ENCODE measurements around the gene GNA14. TPM values are rescaled to one million over a fixed set of nuclear protein-coding genes. Genes with fewer than 3 reads are reported as not detected.
"Not testable (repeated sequence)": the region's sequence is repeated elsewhere in the genome, so short reads cannot be mapped to it uniquely, and the experiment has no call there.

The GNA14 gene
- total RNA-seq, 1 experiment from 2014 or later = not detected

DNA sequence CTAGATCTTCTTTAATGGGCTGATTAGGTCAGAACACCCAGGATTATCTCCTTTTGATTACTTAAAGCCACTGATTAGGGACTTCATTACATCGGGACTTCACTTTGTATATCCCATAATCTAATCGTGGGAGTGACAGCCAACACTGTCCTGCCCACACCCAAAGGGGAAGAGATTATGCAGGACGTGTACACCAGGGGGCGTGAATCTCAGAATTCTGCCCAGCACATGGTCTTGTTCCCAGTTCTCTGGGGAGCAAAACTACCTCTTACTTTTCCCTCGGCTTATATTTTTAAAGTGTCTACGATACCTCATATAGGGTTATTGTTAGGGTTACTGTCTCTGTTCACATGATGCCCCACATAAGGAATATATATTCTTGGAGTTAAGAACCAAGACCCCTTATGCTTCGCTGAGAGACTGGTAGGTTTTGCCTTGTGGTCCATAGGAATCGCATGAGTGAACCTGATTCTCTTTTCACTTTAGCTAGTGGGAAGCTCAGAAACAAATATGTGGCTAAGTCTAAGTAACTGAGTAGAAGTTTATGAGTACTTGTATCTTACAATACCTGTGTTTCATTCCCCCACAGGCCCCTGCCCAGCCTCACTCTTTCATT, 192.7 kb downstream of the GNA14 start:
- H3K27me3 ChIP-seq = no peaks in the 10 kb centered on the region
- DNase-seq = no peak
- no peaks in the 10 kb centered on the region for H3K36me3 ChIP-seq
- H3K9me3 ChIP-seq = no peaks in the 10 kb centered on the region
- no peak overlapping the region for H3K4me3 ChIP-seq

DNA sequence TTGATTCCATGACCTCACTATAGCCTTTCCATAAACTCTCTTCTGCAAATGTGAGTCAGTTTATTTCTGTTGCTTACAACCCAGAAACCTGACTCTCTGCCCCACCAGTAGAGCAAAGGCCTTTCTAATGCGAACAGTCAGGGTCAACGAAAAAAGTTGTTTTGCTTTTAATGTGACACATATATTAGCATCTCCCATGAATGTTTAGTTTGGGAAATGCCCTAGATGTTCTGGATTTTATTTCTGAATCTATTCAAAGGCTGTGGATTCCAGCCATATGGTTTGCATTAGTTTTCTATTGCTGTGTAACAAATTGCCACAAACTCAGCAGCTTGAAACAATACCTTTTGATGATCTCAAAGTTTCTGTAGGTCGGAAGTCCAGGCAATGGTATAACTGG, 193.5 kb downstream of the GNA14 start:
- no peak for DNase-seq
- no peak overlapping the region for H3K4me3 ChIP-seq
- H3K9me3 ChIP-seq = no peaks in the 10 kb centered on the region
- H3K27me3 ChIP-seq = no peaks in the 10 kb centered on the region
- H3K36me3 ChIP-seq = no peaks in the 10 kb centered on the region

DNA sequence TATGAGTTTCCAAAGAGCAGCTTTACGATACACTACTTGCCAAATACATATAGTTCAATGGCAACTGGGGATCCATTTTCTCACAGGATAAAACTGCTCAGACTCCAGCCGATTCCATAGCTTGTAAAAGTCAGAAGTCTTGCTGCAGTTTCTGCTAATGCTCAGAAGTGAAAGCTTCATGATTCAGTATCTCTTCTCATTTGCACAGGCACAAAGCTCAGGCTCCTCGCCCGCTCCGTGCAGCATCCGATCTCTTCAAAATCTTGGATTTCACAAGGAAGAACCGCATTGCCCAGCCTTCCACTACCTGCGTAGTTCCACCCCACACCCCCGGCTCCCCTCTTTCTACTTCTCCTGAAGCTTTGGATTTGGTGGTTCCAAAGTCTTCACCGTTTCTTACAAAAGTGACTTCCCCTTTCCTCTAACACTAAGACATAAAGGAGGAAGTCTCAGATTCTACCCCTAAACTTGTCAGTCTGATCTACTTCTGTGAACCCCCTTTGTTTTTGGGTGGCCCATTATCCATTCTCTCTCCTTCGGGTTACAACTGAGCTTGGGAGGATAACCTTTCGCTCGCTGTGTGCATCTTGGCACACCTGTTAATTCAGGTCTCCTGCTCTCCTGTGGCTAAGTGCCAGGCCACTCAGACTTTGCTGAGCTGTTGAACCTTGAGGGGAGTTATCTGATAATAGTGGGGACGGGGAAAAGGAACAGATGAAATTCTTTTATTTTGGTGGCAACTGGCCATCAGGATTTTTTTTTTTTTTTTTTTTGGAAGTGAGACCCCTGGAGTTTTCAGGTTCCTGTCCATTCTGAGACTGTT, 194.1 kb downstream of the GNA14 start:
- Histone ChIP-seq H3K4me3 (no peak overlapping the region), H3K36me3 (no peaks in the 10 kb centered on the region)

DNA sequence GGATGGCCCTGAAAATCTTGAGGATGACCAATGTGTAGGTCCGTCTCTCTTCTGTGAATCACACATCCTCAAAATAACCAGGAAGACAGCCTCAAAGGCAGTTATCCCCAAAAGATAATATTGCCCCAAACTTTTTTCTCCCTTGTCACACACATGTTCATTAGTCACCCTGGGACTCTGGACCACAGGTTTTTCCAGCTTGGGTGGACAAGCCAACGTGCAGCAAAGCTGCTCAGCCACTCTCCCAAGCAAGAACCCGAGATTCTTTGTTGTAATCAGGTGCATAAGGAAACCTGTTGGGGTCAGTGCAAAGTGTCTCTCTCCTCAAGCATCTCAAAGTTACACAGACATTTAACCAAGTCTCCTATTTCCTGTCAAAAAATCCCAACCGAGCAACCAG, 196.6 kb downstream of the GNA14 start:
- Histone ChIP-seq H3K27me3 (no peaks in the 10 kb centered on the region), H3K4me3 (no peak overlapping the region), H3K36me3 (no peaks in the 10 kb centered on the region), H3K9me3 (no peaks in the 10 kb centered on the region)
- DNase-seq = no peak

More for the DNA sequence above, 194.1 kb downstream of the GNA14 start:
- no peak for DNase-seq
- Histone ChIP-seq H3K9me3 (no peaks in the 10 kb centered on the region), H3K27me3 (no peaks in the 10 kb centered on the region)

DNA sequence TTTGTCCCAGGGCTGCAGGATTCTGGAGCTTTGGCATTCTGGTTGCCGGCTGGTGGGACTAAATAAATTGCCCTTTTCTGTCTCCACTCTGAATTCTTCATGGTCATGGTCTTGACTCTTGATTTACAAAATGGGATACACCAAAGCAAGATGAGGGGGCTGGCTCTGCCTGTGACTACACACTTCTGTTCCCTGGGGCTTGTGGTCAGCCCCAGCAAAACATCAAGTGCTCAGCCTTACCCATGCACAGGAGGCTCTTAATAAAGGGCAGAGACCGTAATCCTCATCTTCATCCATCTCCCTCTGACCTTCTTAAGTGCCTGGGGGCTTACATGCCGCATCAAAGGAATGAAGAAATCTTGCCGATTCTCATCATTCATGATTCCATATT, 198.0 kb downstream of the GNA14 start:
- Histone ChIP-seq H3K4me3 (no peak overlapping the region), H3K36me3 (no peaks in the 10 kb centered on the region), H3K9me3 (no peaks in the 10 kb centered on the region), H3K27me3 (no peaks in the 10 kb centered on the region)
- no peak for DNase-seq

DNA sequence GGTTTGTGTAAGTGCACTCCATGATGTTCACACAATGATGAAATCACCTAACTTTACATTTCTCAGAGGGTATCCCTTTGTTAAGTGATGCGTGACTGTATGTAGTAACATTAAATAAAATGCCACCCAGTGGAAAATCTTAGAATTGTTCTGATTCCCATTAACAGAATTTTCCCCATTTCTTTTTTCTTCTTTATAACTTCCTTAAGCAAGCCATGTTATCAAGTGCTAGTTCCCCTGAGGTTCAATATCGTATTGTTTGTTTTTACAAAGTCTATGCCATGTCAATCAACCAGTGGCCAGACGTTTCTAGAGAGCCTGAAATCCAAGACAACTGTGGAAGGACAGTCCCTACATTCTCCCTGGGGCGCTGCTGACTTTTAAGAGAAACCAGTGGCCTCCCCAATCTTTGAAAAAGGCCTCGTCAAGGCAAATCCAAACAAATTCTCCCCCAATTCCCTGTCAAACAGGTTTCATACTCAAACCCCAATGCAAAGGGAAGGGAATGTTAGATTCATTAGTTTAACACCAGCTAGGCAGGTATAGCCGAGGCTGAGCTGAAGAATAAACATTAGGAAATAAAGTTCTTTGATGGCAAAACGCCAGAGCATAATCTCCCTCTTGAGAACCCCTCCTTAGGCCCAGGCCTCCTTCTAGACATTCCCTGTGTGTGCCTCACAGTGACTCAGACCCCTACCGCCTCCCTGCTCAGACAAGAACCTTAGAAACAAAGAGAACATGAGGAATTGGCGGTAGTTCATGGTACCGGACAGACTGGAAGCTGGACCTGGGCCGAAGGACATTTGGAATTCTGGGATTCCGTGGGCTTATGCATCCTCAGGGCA, 198.7 kb downstream of the GNA14 start:
- Histone ChIP-seq H3K9me3 (no peaks in the 10 kb centered on the region), H3K36me3 (no peaks in the 10 kb centered on the region), H3K27me3 (no peaks in the 10 kb centered on the region), H3K4me3 (no peak overlapping the region)
- DNase-seq = no peak

DNA sequence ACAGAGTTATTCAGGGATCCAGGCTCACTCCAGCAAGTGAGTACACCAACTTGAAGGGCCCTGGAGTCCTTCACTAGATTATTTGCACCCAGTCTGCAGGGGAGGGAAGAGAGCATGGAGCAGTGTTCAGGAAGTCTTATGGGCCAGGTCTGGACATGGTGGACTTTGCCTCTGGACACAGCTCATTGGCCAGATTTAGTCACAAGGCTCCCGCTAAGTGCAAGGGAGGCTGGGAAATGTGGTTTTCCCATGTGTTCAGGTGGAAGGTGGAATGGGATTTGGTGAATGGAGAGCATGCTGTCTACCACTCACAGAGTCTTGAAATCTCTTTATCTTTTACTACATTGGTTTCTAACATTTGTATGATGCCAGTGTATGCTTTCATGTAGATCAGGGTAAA, 200.5 kb downstream of the GNA14 start:
- Histone ChIP-seq H3K27me3 (no peaks in the 10 kb centered on the region), H3K9me3 (no peaks in the 10 kb centered on the region), H3K4me3 (no peak overlapping the region), H3K36me3 (no peaks in the 10 kb centered on the region)
- no peak for DNase-seq

DNA sequence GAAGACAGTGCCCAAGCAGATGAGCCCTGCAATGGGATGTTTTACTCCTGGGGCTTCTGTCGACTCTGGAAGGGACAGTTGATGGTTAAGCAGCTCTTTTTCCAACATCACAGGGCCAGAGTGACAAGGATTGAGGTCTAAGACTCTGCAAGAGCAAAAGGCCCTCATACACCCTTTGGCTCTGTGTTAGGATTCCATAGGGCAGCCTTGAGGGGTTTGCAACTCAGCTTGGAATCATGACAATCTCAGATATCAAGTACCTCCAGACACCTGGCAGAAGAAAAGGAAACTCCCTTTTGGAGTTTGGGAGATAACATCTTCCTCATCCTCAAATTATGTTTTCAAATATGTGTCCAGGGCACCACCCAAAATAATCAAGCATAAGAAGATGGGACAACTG, 205.7 kb downstream of the GNA14 start:
- no peaks in the 10 kb centered on the region for H3K9me3 ChIP-seq
- H3K36me3 ChIP-seq = no peaks in the 10 kb centered on the region
- DNase-seq = no peak

DNA sequence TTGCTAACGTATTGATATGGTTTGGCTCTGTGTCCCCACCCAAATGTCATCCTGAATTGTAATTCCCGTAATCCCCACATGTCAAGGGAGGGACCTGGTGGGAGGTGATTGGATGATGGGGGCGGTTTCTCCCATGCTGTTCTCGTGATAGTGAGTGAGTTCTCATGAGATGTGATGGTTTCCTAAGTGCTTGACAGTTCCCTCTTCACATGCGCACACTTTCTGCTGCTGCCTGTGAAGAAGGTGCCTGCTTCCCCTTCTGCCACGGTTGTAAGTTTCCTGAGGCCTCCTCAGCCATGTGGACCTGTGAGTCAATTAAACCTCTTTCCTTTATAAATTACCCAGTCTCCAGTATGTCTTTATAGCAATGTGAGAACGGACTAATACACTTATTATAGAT, 207.0 kb downstream of the GNA14 start:
- DNase-seq, H3K4me3 ChIP-seq, H3K27me3 ChIP-seq, H3K36me3 ChIP-seq, H3K9me3 ChIP-seq: not testable (repeated sequence)

More for the DNA sequence above, 205.7 kb downstream of the GNA14 start:
- Histone ChIP-seq H3K27me3 (no peaks in the 10 kb centered on the region), H3K4me3 (no peak overlapping the region)

DNA sequence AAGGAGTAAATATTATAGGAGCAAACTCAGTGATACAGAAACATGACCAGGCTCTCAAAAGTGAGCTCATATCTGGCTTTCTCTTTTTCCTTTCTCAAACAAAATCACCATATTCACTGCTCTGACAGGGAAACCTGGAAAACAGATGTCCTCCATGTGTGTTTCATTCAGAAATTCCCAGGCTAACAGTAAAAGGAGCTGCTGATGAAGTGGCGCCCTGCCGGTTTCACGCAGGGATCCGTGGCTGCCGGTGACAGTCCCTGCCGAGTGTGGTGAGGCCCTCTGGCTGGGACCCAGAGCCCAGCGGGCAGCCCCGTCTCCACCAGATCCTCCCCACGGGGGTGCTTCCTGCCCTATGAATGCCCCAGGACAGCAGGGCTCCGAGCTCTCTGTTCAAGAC, 208.1 kb downstream of the GNA14 start:
- no peaks in the 10 kb centered on the region for H3K27me3 ChIP-seq
- DNase-seq = peak; percentile 78
- H3K9me3 ChIP-seq = no peaks in the 10 kb centered on the region
- H3K36me3 ChIP-seq = no peaks in the 10 kb centered on the region
- H3K4me3 ChIP-seq = peak overlapping the region; percentile 14

DNA sequence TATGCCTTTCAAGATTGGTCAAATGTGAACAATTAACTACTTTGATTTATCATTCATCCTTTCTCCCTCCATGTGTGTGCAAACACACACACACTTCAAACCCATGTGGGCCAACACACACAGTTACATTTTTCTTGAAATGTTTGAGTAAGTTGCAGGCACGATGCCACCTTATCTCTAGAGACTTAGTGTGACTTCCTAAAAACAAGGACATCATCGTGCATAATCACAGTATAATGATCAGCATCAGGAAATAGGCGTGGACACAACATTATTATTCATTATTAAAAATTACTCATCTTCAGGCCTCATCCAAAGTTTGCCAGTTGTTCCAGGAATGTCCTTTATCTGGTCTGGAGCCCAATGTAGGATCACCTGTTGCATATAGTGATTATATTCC, 209.5 kb downstream of the GNA14 start:
- Histone ChIP-seq H3K9me3 (no peaks in the 10 kb centered on the region), H3K4me3 (no peak overlapping the region), H3K27me3 (no peaks in the 10 kb centered on the region), H3K36me3 (no peaks in the 10 kb centered on the region)
- DNase-seq = no peak

DNA sequence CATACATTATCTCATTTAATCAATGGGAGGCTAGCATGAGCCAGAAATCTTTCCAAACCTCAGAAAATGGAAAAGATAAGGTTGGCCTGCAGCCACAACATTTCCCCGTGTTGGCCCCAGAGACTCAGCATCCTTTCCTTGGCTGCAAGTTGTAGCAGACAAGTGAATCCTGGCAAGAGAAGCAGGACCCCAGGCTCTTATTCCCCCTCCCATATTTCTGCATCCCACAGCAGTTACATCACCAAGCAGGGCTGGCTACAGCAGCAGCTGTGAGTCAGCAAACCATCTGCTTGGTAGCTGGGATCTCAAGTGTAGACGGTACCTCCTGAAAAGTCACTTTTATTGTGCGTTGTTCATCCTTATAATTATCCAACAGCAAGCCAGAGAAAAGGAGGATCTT, 212.4 kb downstream of the GNA14 start:
- Histone ChIP-seq H3K9me3 (no peaks in the 10 kb centered on the region), H3K36me3 (no peaks in the 10 kb centered on the region), H3K27me3 (no peaks in the 10 kb centered on the region), H3K4me3 (no peak overlapping the region)
- peak; percentile 16 for DNase-seq

DNA sequence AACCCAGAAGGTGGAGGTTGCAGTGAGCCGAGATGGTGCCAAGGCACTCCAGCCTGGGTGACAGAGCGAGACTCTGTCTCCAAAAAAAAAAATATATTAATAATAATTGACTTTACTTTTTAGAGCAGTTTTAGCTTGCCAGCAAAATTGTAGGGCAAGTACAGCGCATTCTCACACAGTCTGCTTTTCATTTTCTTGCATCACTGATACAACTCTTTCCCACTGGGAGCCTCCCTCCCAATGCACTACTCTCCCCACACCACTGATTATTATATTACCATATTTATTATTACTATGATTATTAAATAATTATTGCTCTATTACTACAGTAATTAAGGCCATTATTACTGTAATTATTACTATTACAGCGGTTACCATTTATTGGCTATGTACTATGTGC, 212.8 kb downstream of the GNA14 start:
- Histone ChIP-seq H3K4me3 (no peak overlapping the region), H3K9me3 (no peaks in the 10 kb centered on the region), H3K36me3 (no peaks in the 10 kb centered on the region), H3K27me3 (no peaks in the 10 kb centered on the region)
- no peak for DNase-seq

DNA sequence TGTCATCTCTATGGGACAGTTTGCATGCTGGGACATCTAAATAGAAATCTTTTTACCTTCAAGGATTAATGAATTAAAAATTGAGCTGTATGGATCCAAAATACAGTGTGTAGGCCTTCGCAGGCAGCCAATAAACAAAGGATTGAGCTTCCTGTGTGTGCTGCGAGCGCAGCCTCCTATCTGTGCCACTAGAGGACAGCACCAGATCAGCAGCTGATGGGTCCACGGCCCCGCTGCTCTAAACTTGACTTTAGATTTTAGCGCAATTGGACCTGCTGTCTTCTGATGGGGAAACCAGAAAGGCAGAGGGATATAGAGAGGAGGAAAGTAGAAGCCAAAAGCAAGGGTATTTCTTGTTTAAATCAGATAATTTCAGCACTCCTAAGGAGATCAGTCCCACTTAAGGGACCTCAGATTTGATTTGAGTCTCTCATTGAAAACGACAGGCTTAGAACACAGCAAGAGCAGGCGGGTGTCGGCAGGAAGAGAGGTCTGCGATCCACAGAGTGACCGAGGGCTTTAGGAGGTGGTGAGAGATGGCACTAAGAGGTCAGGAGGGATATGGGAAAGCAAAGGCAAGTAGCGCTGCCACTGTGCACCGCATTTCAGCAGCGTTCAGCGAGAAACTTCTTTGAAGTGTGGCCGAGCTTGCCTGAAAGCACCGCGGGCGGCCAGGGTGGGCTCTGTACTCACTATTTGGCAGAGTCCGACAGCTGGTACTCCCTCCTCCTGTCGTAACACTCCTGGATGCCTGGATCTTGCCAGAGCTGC, 214.3 kb downstream of the GNA14 start:
- no peak overlapping the region for H3K4me3 ChIP-seq
- no peaks in the 10 kb centered on the region for H3K27me3 ChIP-seq
- H3K9me3 ChIP-seq = no peaks in the 10 kb centered on the region
- DNase-seq = peak; percentile 39
- no peaks in the 10 kb centered on the region for H3K36me3 ChIP-seq

DNA sequence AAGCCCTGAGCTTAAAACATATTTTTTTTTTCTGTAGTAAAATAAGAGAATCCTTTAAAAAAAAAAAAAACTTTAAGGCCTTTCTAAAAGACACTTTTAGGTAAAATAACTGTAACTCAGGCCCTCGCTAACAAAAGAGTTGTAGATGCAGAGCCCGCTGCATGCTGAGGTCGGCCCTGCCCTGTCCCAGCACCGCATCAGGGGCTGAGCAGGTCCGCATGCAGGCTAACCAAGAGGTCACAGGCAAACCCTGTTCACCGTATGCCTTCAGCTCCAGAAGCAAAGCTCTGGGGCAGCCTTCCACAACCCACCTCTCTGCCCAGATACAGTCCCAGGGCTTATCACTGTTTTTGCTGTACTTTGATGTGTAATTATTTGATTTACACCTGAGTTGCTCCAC, 216.1 kb downstream of the GNA14 start:
- DNase-seq = no peak
- no peak overlapping the region for H3K4me3 ChIP-seq
- no peaks in the 10 kb centered on the region for H3K36me3 ChIP-seq
- no peaks in the 10 kb centered on the region for H3K9me3 ChIP-seq
- no peaks in the 10 kb centered on the region for H3K27me3 ChIP-seq

DNA sequence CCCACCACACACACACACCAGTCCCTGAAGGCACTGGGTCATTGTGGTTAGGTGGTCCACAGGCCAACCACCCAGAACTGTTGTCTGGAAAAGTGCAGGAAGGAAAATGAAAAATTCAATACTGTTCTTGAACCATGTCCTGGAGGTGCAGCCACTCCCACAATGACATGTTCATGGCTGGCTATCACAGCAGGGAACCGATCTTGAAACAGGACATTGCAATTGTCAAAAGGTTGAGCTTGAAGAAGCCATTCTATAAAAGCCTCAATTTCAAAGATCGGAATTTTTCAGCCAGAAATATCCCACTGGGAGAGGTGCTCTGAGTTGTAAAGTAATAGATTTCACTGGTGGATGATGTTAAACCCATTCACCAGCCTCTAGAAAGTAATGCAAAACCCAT, 218.2 kb downstream of the GNA14 start:
- H3K9me3 ChIP-seq = no peaks in the 10 kb centered on the region
- no peaks in the 10 kb centered on the region for H3K27me3 ChIP-seq
- H3K4me3 ChIP-seq = no peak overlapping the region
- no peaks in the 10 kb centered on the region for H3K36me3 ChIP-seq
- no peak for DNase-seq

Data from MG63 (cell line).